Left lobe of liver (tissue), 2 donors: ENCODE results near the gene CDKN2C. TPM values are rescaled to one million over a fixed set of nuclear protein-coding genes. Genes with fewer than 3 reads are reported as not detected.
"Not testable (repeated sequence)": the region's sequence is repeated elsewhere in the genome, so short reads cannot be mapped to it uniquely, and the experiment has no call there.

Experiments
- ATAC-seq: fragments of 200-7000 bp; cut with Tn5 transposase; one replicate; pipeline ENCODE4 v1.9.1; 2020; ENCODE audit warnings: mild to moderate bottlenecking, moderate library complexity
- DNase-seq: peaks from one replicate; pipeline ENCODE4 v3.0.0-alpha.2; 2020; ENCODE audit warnings: low spot score
- total RNA-seq: library from RNA; stranded (reverse); gene quantifications from one replicate; pipeline ENCODE4 v1.2.1, GENCODE V29; 2021
- donor health status: DM: no; HTN: no; CAD: no; lungs with moderate emphysema.
- donor health status: DM: no; HTN: yes; CAD: no.

CDKN2C gene
- total RNA-seq, 1 donor from 2014 or later = 2.2 TPM

- peak; percentile 88 for DNase-seq
- ATAC-seq = peak; percentile 88
Measured at GRCh38 chr1:50978144-50978851, 8.3 kb downstream of the CDKN2C start.

GRCh38 chr1:50978852-50979781 is 9.1 kb downstream of the CDKN2C start:
- ATAC-seq (peak; percentile 66), DNase-seq (peak; percentile 71)

- no peak for DNase-seq
Measured at GRCh38 chr1:50979937-50980336, 9.9 kb downstream of the CDKN2C start.

GRCh38 chr1:50980505-50980904 is 10.5 kb downstream of the CDKN2C start:
- ATAC-seq = no peak
- DNase-seq = no peak

More at GRCh38 chr1:50979937-50980336, 9.9 kb downstream of the CDKN2C start:
- no peak for ATAC-seq

- ATAC-seq (no peak), DNase-seq (no peak)
Measured at GRCh38 chr1:50981741-50982140, 11.7 kb downstream of the CDKN2C start.

- DNase-seq = no peak
- ATAC-seq = no peak
Measured at GRCh38 chr1:50982611-50983010, 12.6 kb downstream of the CDKN2C start.

GRCh38 chr1:50983219-50983802 is 13.3 kb downstream of the CDKN2C start:
- no peak for ATAC-seq
- DNase-seq = no peak

- DNase-seq (no peak), ATAC-seq (no peak)
Measured at GRCh38 chr1:50985094-50985493, 15.0 kb downstream of the CDKN2C start.

- DNase-seq = no peak
- no peak for ATAC-seq
Measured at GRCh38 chr1:50986653-50987052, 16.6 kb downstream of the CDKN2C start.

GRCh38 chr1:50989694-50990093 is 19.6 kb downstream of the CDKN2C start:
- no peak for ATAC-seq
- no peak for DNase-seq

- ATAC-seq (no peak), DNase-seq (no peak)
Measured at GRCh38 chr1:50992532-50993318, 22.7 kb downstream of the CDKN2C start.

GRCh38 chr1:50993645-50994044 is 23.6 kb downstream of the CDKN2C start:
- no peak for ATAC-seq

GRCh38 chr1:50994997-50995396 is 25.0 kb downstream of the CDKN2C start:
- no peak for ATAC-seq
- no peak for DNase-seq

More at GRCh38 chr1:50993645-50994044, 23.6 kb downstream of the CDKN2C start:
- DNase-seq = no peak

GRCh38 chr1:50995651-50996050 is 25.6 kb downstream of the CDKN2C start:
- DNase-seq (no peak), ATAC-seq (no peak)

GRCh38 chr1:50996083-50996482 is 26.0 kb downstream of the CDKN2C start:
- DNase-seq (no peak), ATAC-seq (no peak)

GRCh38 chr1:50999375-50999774 is 29.3 kb downstream of the CDKN2C start:
- not testable (repeated sequence) for DNase-seq, ATAC-seq

- no peak for DNase-seq
- no peak for ATAC-seq
Measured at GRCh38 chr1:51000160-51000559, 30.1 kb downstream of the CDKN2C start.

GRCh38 chr1:51000651-51001050 is 30.6 kb downstream of the CDKN2C start:
- ATAC-seq (no peak), DNase-seq (no peak)

- no peak for DNase-seq
- no peak for ATAC-seq
Measured at GRCh38 chr1:51002516-51002915, 32.5 kb downstream of the CDKN2C start.

- DNase-seq, ATAC-seq: not testable (repeated sequence)
Measured at GRCh38 chr1:51005549-51005948, 35.5 kb downstream of the CDKN2C start.

GRCh38 chr1:51009381-51009780 is 39.3 kb downstream of the CDKN2C start:
- ATAC-seq (no peak), DNase-seq (no peak)
